Measurements from ENCODE around the gene TYK2.
"Not testable (repeated sequence)": the region's sequence is repeated elsewhere in the genome, so short reads cannot be mapped to it uniquely, and the experiment has no call there.

The TYK2 gene

DNA sequence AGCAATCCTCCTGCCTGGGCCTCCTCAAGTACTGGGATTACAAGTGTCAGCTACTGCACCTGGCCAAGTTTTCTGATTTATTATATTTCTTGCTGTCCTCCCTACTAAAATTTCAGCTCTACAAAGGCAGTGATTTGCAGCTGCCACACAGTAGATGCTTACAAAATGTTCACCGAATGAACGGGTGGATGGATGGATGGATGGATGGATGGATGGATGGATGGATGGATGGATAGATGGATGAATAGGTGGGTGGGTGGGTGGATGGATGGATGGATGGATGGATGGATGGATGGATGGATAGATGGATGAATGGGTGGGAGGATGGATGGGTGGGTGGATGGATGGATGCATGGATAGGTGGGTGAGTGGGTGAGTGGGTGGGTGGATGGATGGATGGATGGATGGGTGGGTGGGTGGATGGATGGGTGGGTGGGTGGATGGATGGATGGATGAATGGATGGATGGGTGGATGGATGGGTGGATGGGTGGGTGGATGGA, 3.2 kb downstream of the TYK2 start:
- DNase-seq (ENCODE audit: low read depth in 2 of 2), result not testable (repeated sequence)

DNA sequence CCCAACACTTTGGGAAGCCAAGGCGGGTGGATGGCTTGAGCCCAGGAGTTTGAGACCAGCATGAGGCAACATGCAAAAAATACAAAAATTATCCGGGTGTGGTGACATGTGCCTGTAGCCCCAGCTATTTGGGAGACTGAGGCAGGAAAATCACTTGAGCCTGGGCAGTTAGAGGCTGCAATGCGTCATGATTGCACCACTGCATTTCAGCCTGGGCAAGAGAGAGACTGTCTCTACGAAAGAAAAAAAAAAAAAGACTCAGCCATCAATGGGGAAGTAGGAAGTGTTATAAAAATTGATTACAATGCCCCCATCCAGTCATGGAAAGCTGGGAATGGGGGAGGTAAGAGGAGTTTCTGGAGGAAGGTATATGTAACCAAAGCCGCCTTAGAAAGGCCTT, 5.4 kb downstream of the TYK2 start:
- DNase-seq (ENCODE audit: low read depth in 2 of 2), result no peak

DNA sequence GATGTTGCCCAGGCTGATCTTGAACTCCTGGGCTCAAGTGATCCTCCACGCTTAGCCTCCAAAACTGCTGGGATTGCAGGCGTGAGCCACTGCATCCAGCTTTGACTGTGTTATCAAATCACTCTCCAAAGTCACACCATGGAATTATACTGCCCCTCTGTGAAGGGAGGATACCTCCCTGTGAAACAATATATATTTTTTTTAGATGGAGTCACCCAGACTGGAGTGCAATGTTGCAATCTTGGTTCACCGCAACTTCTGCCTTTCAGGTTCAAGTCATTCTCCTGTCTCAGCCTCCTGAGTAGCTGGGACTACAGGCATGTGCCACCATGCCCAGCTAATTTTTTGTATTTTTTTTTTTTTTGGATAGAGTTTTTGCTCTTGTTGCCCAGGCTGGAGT, 7.7 kb downstream of the TYK2 start:
- no peak for DNase-seq (ENCODE audit: low read depth in 2 of 2)

DNA sequence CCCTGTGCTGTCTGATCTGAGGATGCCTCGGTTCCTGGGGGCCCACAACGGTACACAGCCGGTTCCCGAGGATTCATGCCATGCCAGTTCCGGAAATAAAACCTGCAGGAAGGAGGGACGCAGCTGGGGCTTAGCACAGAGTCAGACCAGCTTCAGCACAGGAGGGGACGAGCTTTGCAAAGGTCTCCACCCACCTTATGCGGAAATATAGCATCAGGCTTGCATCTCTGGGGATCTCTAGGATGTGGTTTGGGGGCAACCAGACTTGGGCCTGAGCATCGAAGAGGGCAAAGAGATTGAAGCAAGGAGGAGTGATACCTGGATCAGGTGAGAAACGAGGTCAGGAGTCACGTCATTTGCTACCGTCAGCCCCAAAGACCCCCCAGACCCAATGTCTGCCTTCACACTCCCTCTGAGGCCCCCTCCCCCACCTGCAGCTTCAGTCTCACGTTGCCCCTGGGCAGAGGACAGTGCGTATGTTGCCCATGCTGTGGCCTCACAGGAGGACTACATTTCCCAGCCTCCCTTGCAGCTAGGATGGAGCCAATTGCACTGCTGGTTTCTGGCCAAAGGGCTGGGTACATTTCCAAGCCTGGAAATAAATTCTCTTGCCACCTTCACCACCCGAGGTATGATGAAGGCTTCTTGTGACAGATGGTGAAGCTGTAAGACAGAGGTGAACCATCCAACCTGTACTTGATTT, 12.1 kb downstream of the TYK2 start:
- no peak for DNase-seq (ENCODE audit: low read depth in 2 of 2)

DNA sequence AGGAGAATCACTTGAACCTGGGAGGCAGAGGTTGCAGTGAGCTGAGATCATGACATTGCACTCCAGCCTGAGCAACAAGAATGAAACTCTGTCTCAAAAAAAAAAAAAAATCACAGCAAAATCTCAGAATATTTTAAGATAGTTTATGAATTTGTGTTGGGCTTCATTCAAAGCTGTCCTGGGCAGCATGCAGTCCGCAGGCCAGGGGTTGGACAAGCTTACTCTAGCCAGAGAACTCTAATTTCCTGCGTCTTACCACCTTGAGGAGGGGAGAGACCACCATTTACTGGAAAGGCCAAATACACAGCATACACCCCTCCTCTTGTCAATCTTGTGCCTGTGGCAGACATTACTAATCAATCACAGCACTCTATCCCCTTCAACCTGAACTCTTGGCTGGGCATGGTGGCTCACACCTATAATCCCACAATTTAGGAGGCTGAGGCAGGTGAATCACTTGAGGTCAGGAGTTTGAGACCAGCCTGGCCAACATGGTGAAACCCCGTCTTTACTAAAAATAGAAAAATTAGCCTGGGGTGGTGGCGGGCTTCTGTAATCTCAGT, 13.3 kb downstream of the TYK2 start:
- DNase-seq (ENCODE audit: low read depth in 2 of 2), result not testable (repeated sequence)

DNA sequence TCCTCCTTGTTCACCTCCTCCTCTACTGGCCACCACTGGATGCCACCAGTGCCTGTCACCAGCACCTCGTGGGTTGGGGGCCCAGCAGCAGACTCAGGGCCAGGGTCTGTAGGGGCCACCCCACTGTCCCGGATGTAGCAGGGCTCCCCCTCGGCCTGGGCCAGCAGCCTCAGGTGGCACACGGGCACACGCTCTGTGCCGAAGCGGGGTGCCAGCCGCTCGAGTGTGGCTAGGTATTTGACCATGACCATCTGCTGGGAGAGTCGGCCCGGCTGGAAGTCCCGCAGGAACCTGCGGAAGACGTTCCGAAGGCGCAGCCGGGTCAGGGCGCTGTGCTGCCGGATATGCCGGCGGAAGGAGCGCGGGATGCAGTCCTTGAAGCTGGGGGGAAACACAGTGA, 14.9 kb downstream of the TYK2 start:
- no peak for DNase-seq (ENCODE audit: low read depth in 2 of 2)

DNA sequence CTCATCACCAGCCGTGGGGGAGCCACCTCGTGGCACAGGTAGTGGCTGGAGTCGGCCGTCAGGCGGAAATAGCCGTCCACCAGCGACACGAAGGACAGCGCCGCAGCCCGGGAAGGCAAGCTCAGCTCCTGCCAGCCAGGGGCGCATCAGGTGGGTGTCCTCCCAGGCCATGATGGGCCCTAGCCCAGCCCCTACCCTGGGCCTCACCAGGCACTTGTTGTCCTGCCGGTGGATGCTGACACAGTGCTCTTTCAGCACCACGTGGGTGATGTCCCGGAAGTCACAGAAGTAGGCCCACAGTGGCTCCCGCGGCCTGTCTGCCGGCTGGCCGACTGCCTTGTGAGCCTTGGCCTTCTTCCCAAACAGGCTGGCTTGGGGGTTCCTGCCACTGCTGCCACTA, 15.7 kb downstream of the TYK2 start:
- DNase-seq (ENCODE audit: low read depth in 2 of 2), result no peak

DNA sequence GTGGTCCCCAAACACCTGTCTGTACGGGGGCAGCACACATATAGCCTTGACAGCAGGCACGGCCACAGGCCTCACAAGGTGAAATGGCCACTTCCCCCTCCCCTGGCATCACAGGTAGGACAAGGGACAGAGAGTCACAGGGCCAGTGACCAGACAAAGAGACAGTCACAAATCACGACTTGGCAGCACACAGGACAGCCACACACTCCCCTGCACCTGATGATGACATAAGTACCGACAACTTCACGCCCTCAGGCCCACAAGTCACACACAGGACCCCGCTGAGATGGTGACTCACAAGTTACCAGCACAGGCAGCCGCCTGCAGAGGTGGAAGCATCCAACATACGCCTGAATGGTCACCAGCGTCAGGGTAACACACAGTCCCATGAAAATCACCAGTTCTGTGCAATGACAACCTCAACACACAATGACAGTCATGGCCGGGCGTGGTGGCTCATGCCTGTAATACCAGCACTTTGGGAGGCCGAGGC, 16.5 kb downstream of the TYK2 start:
- no peak for DNase-seq (ENCODE audit: low read depth in 2 of 2)

DNA sequence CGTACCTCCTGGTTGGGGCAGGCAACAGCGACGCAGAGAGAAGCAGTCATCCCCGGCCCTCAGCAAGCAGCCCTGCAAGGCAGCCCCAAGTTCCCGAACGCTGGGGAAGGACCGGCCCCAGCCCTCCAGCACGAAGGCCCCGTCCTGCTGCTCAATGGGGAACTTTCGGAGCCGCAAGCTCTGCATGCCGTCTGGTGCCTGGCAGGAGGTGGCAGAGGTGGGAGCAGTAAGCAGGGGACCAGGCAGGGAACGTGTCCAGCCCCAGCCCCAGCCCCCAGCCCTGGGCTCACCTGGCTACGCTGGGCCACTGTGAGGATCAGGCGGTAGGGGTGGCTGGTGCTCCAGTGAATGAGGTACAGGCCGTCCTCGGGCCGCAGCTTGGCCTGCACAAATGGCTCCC, 18.1 kb downstream of the TYK2 start:
- no peak for DNase-seq (ENCODE audit: low read depth in 2 of 2)

DNA sequence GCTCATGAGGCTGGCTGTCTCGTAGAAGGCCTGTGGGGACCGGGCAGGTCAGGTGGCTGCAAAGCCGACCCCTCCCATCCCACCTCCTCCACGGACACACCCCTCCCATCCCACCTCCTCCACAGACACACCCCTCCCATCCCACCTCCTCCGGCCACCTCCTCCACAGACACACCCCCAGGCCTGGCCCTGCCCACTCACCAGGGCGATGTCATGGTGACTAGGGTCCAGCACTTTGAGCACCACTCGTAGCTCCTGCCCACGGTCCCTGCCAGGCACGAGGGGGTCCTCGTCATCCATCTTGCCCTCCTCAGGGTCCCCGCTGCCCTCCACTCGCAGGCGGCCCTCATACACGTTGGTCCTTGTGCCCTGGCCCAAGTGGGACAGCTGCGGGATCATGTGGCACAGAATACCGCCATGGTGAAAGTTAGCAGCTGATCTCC, 18.8 kb downstream of the TYK2 start:
- DNase-seq (ENCODE audit: low read depth in 2 of 2), result no peak

DNA sequence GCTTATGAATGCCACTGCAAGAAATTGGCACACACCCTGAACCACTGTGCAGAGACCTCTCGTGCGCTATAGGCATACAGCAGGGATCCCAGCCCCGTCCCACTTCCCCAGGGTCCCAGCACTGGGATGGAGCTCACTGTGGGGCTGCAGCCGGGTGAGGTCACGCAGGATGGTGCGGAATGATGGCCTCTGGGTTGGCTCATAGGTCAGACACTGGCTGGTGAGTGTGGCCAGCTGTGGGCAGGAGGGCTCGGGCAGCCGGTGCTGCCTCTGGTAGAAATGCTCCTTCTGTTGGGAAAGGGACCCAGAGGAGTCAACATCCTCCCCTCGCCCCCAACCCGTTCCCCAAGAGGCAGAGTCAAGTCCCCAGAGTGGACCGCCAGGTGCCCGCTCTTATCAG, 23.9 kb downstream of the TYK2 start:
- no peak for DNase-seq (ENCODE audit: low read depth in 2 of 2)

DNA sequence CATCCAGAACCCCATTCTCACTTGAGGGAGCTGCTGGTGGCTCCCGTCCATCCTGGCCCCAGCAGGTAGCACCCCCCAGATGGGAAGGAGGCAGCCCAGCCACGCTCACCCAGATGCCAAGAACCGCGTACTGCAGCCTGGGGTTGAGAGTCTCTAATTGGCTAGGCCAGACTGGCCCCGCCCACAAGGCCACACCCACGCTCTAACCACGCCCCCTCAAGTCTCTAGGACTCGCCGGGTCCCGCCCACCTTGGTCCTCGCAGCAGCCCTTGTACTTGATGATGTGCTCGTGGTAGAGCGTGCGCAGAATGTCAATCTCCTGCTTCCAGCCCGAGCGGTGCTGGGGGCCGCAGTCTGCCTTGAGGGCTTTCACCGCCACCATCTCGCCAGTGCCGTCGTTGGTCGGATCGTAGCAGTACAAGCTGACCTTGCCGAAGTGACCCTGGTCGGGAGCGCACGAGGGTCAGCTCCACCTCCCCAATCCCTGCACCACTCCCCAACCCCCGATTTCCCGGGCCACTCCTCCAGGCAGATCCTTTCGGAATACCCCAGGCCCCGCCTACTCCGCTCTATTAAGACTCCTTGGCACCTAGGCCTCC, 26.5 kb downstream of the TYK2 start:
- peak; percentile 52 to 55 for DNase-seq (ENCODE audit: low read depth in 2 of 2)

DNA sequence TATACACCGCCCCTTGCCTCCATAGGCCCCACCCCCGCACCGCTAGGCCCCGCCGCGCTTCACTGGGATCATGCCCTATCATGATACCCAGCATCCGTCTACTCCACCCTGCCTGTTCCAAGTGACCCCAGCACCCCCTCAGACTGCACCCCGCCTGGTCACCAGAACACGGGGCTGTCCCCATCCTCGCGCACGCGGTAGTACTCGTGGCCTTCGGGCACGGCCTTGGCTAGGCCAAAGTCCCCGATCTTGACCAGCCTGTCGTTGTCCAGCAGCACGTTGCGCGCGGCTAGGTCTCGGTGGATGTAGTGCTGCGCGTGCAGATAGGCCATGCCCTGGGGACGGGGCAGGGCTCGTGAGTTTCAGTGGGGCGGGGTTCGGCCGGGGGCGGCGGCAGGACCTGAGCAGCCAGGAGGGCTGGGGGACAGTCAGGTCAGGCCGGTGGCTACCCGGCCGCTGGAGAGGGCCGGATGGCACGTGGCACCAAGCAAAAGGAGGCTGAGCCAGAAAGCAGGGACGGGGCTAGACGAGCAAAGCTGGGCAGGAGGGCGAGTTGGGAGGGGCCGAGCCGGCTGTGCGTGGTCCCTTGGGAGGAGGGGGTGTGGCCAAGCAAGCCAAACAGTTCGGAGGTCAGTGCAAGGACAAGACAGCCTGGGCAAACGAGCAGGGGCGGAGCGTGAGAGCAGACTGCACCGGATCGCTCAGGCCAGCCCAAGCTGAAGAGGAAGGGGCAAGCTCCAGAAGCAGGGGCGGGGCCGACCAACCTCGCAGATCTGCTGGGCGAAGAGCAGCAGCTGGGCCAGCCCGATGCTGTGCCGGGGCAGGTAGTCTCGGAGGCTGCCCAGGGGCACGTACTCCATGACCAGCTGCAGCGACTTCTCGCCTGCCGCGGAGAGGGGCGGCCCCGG, 27.4 kb downstream of the TYK2 start:
- DNase-seq (ENCODE audit: low read depth in 2 of 2), result no peak

DNA sequence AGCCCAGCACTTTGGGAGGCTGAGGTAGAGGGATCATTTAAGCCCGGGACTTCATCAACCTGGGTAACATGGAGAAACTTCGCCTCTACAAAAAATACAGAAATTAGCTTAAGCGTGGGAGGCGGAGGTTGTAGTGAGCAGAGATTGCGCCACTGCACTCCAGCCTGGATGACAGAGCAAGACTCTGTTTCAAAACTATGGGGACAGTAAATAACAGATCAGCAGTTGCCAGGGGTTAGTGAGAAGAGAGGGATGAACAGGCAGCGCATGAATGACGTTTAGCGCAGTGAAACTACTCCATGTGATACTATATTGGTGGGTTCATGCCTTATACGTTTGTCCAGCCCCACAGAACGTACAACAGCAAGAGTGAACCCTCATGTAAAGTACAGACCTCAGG, 33.9 kb downstream of the TYK2 start:
- DNase-seq (ENCODE audit: low read depth in 2 of 2), result no peak

DNA sequence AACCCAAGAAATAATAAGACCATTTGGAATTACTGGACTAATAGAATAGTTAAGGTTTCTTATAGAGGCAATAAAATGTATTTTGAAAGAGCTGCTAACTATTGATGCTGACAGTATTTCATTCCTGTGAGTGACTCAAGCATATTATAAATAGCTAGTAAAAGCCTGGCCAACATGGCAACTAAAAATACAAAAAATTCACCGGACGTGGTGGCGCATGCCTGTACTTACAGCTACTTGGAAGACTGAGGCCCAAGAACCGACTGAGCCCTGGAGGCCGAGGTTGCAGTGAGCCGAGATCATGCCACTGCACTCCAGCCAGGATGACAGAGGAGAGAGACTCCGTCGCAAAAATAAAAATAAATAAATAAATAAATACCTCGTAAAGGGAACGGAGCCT, 35.6 kb downstream of the TYK2 start:
- no peak for DNase-seq (ENCODE audit: low read depth in 2 of 2)

DNA sequence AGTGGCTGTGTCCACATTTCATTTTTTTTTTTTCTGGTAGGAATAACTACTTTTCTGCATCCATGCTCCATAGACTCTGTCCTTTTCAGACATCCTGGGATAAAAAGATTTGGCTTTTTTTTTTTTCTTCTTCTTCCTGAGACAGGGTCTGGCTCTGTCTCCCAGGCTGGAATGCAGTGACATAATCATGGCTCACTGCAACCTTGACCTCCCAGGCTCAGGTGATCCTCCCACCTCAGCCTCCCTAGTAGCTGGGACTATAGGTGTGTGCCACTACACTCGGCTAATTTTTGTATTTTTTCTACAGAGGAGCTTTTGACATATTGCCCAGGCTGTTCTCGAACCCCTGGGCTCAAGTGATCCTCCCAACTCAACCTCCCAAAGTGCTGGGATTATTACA, 36.9 kb downstream of the TYK2 start:
- no peak for DNase-seq (ENCODE audit: low read depth in 2 of 2)

DNA sequence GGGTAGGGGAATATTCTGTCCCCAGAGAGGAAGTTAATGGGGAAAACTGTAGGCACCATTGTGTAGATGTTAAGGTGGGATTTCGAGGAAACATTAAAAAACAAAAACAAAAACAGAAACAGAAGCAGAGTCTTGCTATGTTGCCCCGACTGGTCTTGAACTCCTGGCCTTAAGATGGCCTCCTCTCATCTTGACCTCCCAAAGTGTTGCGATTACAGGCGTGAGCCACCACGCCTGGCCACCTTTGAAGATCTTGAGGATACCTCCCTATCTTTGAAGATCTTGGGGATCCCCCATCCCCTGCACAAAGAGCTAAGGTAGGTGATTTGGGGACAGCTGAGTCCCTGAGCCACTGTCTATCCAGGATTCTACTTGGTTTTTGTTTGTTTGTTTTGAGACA, 40.4 kb downstream of the TYK2 start:
- DNase-seq (ENCODE audit: low read depth in 2 of 2), result no peak

DNA sequence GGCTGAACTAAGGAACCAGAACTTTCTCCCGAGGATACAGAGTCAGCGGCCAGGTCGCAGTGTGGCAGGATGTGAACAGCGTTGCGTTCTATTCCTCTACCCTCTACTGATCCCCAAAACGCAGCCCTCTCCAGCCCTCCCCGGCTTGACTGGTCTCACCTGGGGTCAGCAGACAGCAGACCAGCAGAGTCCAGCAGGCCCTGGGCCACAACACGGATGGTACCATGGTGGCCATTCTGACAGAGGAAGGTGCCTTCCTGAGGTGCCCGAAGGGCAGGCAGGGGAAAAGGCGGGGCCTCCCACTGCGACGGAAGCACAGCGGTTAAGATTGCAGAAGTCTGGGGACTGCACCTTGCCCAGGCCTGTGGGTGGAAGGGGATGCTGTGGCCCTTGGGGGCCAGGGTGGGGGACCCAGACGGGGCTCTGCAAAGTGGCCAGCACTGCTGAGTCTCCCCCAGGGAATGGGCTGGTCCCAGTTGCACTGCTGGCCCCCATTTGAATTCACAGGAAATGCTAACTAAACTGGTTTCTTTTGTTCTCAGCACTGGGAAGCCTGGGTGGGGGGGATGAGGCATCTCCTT, 40.9 kb downstream of the TYK2 start, which contains the start of gene ICAM3:
Gene ICAM3, minus strand, starts transcription at position 245 of the 581 bp plus-strand sequence. Its CDS starts 10 bp downstream, at position 235.
- DNase-seq (ENCODE audit: low read depth in 2 of 2), result peak in 1 of 2 donors; percentile 67

DNA sequence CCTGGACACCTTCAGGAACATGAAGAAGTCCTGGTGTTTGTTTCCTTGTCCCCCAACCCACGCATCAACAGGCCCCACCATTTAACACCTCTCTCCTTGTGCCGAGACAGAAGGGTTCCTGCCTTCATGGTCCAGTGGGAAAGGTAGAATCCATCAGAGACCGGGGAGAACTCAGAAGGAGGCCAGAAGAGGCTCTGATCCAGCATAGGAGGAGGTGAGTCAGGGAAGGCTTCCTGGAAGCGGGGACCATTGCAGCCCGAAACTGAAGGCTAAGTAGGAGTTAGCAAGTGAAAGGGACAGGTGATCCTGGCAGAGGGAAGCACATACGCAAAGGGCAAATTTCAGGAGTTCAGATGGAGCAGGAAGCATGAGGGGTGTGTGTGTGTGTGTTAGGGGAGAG, 41.4 kb downstream of the TYK2 start:
- DNase-seq (ENCODE audit: low read depth in 2 of 2), result no peak

DNA sequence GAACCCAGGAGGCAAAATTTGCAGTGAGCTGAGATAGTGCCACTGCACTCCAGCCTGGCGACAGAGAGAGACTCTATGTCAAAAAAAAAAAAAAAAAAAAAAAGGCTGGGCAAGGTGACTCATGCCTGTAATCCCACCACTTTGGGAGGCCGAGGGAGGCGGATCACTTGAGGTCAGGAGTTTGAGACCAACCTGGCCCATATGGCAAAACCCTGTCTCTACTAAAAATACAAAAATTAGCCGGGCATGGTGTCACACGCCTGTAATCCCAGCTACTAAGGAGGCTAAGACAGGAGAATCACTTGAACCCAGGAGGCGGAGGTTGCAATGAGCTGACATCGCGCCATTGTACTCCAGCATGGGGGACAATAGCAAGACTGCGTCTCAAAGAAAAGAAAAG, 43.6 kb downstream of the TYK2 start:
- not testable (repeated sequence) for DNase-seq (ENCODE audit: low read depth in 2 of 2)

DNA sequence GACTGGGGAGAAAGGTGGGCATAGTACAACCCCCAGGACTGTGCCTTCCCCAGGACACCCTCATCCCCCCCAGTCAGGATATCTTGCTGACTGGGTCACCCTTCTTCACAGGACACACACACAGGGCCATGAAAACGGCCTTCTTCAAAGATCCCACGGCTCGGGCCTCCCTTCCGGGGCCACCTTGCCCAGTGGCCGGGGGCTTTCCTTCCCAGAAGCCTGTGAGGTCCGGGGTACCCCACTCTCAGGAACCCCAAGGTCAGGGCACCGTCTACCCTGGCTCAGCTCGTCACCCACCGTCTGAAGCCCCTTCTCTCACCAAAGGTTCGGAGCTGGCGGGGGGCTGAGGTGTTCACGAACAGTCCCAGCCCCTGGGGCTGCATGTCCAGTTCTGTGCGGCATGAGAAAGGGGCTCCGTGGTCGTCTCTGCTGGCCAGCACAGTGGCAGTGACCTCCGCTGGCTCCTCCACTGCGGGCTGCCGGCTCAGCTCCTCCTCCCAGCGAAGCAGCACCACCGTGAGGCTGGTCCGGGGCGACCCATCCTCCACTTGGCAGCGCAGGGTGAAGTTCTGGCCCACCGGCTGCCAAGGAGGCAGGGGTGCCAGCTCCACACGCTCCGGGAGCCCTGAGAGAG, 44.9 kb downstream of the TYK2 start:
- no peak for DNase-seq (ENCODE audit: low read depth in 2 of 2)

All from stimulated activated CD4-positive, alpha-beta T cell treated with anti-CD3 and anti-CD28 coated beads, Interleukin-15, amount 100 ng/mL, for 48 hours (primary cell).